SK-N-SH treated with all-trans-retinoic acid at 6 μM for 48 hours (cell line): ENCODE results near the gene ZNF12.

ENCODE experiments used
- ATAC-seq: fragments of 200-7000 bp; cut with Tn5 transposase; 3 replicates; pipeline ENCODE4 v1.9.1; 2020; ENCODE audit warnings: mild to moderate bottlenecking, moderate library complexity
- ARNTL ChIP-seq: fragments of 450-650 bp; formaldehyde crosslinking; IDR thresholded peaks from 2 replicates; pipeline ENCODE4 v1.5.0; 2020; ENCODE audit warnings: low read depth, mild to moderate bottlenecking, moderate library complexity, borderline replicate concordance
- BACH2 ChIP-seq: fragments of 250-450 bp; sonication (Bioruptor Pico); IDR thresholded peaks from 2 replicates; pipeline ENCODE4 v1.9.0; 2021; ENCODE audit warnings: mild to moderate bottlenecking, borderline replicate concordance
- CREB5 ChIP-seq: fragments of 250-450 bp; sonication (Bioruptor Pico); IDR thresholded peaks from 2 replicates; pipeline ENCODE4 v1.5.1; 2020; ENCODE audit warnings: low read depth, mild to moderate bottlenecking, moderate library complexity
- CSDC2 ChIP-seq: fragments of 250-450 bp; sonication (Bioruptor Pico); IDR thresholded peaks from 2 replicates; pipeline ENCODE4 v1.5.0; 2020; ENCODE audit warnings: mild to moderate bottlenecking, moderate library complexity
- CSRNP3 ChIP-seq: fragments of 250-450 bp; sonication (Bioruptor Pico); IDR thresholded peaks from 2 replicates; pipeline ENCODE4 v1.5.1; 2021; ENCODE audit warnings: mild to moderate bottlenecking, moderate library complexity
- ESRRG ChIP-seq: fragments of 250-450 bp; sonication (Bioruptor Pico); IDR thresholded peaks from 2 replicates; pipeline ENCODE4 v1.6.1; 2021; ENCODE audit warnings: mild to moderate bottlenecking
- GLIS3 ChIP-seq: fragments of 250-450 bp; sonication (Bioruptor Pico); IDR thresholded peaks from 2 replicates; pipeline ENCODE4 v1.5.0; 2020; ENCODE audit warnings: mild to moderate bottlenecking, moderate library complexity
- ISL1 ChIP-seq: fragments of 250-450 bp; sonication (Bioruptor Pico); IDR thresholded peaks from 2 replicates; pipeline ENCODE4 v2.1.2; 2022; ENCODE audit warnings: mild to moderate bottlenecking, moderate library complexity
- OSR1 ChIP-seq: fragments of 250-450 bp; sonication (Bioruptor Pico); IDR thresholded peaks from 2 replicates; pipeline ENCODE4 v1.8.0; 2022; ENCODE audit warnings: moderate library complexity, mild to moderate bottlenecking, inconsistent platforms
- PPARA ChIP-seq: fragments of 250-450 bp; sonication (Bioruptor Pico); IDR thresholded peaks from 2 replicates; pipeline ENCODE4 v1.5.0; 2020; ENCODE audit warnings: mild to moderate bottlenecking, borderline replicate concordance
- RARB ChIP-seq: fragments of 250-450 bp; sonication (Bioruptor Pico); IDR thresholded peaks from 2 replicates; pipeline ENCODE4 v1.8.0; 2021; ENCODE audit warnings: mild to moderate bottlenecking, moderate library complexity
- SNAI2 ChIP-seq: fragments of 250-450 bp; sonication (Bioruptor Pico); IDR thresholded peaks from 2 replicates; pipeline ENCODE4 v1.5.0; 2020; ENCODE audit warnings: mild to moderate bottlenecking, moderate library complexity
- TOX ChIP-seq: fragments of 250-450 bp; sonication (Bioruptor Pico); IDR thresholded peaks from 2 replicates; pipeline ENCODE4 v1.8.0; 2021; ENCODE audit warnings: mild to moderate bottlenecking, moderate library complexity, borderline replicate concordance
- ZC3H10 ChIP-seq: fragments of 250-450 bp; sonication (Bioruptor Pico); IDR thresholded peaks from 2 replicates; pipeline ENCODE4 v1.5.1; 2021; ENCODE audit warnings: mild to moderate bottlenecking, moderate library complexity
- ZFP3 ChIP-seq: fragments of 250-450 bp; sonication (Bioruptor Pico); IDR thresholded peaks from 2 replicates; pipeline ENCODE4 v1.5.0; 2020; ENCODE audit warnings: mild to moderate bottlenecking, moderate library complexity
- ZFP30 ChIP-seq: fragments of 450-650 bp; formaldehyde crosslinking; IDR thresholded peaks from 2 replicates; pipeline ENCODE4 v1.5.0; 2022; ENCODE audit warnings: mild to moderate bottlenecking, moderate library complexity
- ZNF565 ChIP-seq: fragments of 450-650 bp; formaldehyde crosslinking; conservative IDR thresholded peaks from 2 replicates; pipeline ENCODE4 v1.5.0; 2020; ENCODE audit warnings: low read depth, mild to moderate bottlenecking, moderate library complexity
- ZNF70 ChIP-seq: fragments of 450-650 bp; formaldehyde crosslinking; IDR thresholded peaks from 2 replicates; pipeline ENCODE4 v1.5.0; 2020; ENCODE audit warnings: mild to moderate bottlenecking, moderate library complexity
- ZNF8 ChIP-seq: fragments of 450-650 bp; formaldehyde crosslinking; IDR thresholded peaks from 2 replicates; pipeline ENCODE4 v1.5.0; 2020; ENCODE audit warnings: mild to moderate bottlenecking, moderate library complexity
- TF ChIP-seq, protein P1 (sequence below): fragments of 250-450 bp; sonication (Bioruptor Pico); IDR thresholded peaks from 2 replicates; pipeline ENCODE4 v1.8.0; 2021; ENCODE audit warnings: low read depth, mild to moderate bottlenecking, moderate library complexity, borderline replicate concordance
- TF ChIP-seq, protein P2 (sequence below): fragments of 250-450 bp; sonication (Bioruptor Pico); IDR thresholded peaks from 2 replicates; pipeline ENCODE4 v1.5.0; 2020; ENCODE audit warnings: mild to moderate bottlenecking, moderate library complexity

ZNF12 gene

DNA sequence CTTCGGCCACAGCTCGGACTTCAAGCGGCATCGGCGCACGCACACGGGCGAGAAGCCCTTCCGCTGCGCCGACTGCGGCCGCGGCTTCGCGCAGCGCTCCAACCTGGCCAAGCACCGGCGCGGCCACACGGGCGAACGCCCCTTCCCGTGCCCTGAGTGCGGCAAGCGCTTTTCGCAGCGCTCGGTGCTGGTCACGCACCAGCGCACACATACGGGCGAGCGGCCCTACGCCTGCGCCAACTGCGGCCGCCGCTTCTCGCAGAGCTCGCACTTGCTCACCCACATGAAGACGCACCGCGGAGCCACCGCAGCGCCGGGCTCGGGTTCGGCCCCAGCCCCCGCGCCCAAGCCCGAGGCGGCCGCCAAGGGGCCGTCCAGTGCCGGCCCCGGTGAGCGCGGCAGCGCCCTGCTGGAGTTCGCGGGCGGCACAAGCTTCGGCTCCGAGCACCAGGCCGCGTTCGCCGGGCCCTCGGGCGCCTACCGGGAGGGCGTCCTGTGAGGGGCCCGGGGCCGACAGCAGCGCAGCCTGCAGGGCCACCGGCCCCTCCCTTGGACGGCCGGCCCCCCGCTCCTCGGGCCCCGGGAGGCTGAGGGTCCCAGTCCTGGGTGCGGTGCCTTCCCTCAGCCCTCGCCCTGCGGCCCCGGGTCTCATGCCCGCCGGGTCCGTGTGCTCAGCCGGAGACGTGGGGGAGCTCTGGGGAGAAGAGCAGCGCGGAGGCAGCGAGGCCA lies 52.5 kb downstream of the ZNF12 start:
- ATAC-seq: no peak
- TF ChIP-seq RARB (CRISPR knock-in tag): no peak
- TF ChIP-seq, protein P1, sequence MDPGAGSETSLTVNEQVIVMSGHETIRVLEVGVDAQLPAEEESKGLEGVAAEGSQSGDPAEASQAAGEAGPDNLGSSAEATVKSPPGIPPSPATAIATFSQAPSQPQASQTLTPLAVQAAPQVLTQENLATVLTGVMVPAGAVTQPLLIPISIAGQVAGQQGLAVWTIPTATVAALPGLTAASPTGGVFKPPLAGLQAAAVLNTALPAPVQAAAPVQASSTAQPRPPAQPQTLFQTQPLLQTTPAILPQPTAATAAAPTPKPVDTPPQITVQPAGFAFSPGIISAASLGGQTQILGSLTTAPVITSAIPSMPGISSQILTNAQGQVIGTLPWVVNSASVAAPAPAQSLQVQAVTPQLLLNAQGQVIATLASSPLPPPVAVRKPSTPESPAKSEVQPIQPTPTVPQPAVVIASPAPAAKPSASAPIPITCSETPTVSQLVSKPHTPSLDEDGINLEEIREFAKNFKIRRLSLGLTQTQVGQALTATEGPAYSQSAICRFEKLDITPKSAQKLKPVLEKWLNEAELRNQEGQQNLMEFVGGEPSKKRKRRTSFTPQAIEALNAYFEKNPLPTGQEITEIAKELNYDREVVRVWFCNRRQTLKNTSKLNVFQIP (CRISPR knock-in tag): no peak
- TF ChIP-seq CSDC2: no peak
- no peak for TF ChIP-seq ESRRG
- no peak for TF ChIP-seq ZNF8 (CRISPR knock-in tag)
- TF ChIP-seq GLIS3: no peak
- no peak for TF ChIP-seq ARNTL (CRISPR knock-in tag)
- TF ChIP-seq OSR1 (CRISPR knock-in tag): no peak
- no peak for TF ChIP-seq PPARA
- TF ChIP-seq SNAI2: no peak
- TF ChIP-seq ZC3H10 (CRISPR knock-in tag): no peak
- TF ChIP-seq ISL1 (CRISPR knock-in tag): no peak
- no peak for TF ChIP-seq CREB5 (CRISPR knock-in tag)
- TF ChIP-seq ZNF70 (CRISPR knock-in tag): no peak
- TF ChIP-seq ZFP30 (CRISPR knock-in tag): no peak
- no peak for TF ChIP-seq ZFP3 (CRISPR knock-in tag)
- TF ChIP-seq TOX (CRISPR knock-in tag): no peak
- no peak for TF ChIP-seq BACH2

DNA sequence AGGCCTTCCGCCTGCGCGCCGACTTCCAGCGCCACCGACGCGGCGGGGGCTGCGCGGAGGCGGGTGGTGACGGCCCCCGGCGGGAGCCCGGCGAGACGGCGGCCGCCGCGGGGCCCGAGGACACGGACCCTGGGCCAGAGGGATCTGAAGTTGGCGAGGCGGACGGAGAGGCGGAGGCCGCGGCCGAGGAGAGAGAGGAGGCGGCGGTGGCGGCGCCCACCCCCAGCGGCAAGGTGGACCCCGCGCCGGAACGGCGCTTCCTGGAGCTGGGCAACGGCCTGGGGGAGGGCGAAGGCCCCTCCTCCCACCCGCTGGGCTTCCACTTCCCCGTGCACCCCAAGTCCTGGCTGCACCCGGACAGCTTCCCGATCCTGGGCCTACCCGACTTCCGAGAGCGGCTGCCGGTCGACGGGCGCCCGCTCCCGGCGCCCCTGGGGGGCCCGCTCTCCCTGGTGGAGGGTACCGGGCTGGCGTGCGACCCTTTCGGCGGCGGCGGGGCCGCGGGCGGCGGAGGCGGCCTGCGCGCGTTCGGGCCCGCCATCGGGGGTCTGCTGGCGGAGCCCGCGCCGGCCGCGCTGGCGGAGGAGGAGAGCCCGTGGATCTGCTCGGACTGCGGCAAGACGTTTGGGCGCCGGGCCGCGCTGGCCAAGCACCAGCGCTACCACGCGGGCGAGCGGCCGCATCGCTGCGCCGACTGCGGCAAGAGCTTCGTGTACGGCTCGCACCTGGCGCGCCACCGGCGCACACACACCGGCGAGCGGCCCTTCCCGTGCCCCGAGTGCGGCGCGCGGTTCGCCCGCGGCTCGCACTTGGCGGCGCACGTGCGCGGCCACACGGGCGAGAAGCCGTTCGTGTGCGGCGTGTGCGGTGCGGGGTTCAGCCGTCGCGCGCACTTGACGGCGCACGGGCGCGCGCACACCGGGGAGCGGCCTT lies 53.4 kb downstream of the ZNF12 start:
- ATAC-seq: no peak

DNA sequence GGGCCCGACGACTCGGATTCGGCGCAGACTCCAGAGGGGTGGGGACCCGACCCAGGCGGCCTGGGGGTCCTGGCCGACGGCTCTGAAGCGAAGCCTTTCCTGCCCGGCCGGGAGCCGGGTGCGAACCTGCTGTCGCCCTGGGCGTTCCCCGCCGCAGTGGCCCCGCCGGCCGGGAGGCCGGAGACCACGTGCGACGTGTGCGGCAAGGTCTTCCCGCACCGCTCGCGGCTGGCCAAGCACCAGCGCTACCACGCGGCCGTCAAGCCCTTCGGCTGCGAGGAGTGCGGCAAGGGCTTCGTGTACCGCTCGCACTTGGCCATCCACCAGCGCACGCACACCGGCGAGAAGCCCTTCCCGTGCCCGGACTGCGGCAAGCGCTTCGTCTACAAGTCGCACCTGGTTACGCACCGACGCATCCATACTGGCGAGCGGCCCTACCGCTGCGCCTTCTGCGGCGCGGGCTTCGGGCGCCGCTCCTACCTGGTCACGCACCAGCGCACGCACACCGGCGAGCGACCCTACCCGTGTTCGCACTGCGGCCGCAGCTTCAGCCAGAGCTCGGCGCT lies 54.2 kb downstream of the ZNF12 start:
- TF ChIP-seq RARB (CRISPR knock-in tag): no peak
- TF ChIP-seq TOX (CRISPR knock-in tag): no peak
- TF ChIP-seq ZNF8 (CRISPR knock-in tag): no peak
- TF ChIP-seq CSRNP3 (CRISPR knock-in tag): no peak
- no peak for TF ChIP-seq ARNTL (CRISPR knock-in tag)
- no peak for TF ChIP-seq CREB5 (CRISPR knock-in tag)
- no peak for TF ChIP-seq PPARA
- no peak for TF ChIP-seq CSDC2
- TF ChIP-seq, protein P2, sequence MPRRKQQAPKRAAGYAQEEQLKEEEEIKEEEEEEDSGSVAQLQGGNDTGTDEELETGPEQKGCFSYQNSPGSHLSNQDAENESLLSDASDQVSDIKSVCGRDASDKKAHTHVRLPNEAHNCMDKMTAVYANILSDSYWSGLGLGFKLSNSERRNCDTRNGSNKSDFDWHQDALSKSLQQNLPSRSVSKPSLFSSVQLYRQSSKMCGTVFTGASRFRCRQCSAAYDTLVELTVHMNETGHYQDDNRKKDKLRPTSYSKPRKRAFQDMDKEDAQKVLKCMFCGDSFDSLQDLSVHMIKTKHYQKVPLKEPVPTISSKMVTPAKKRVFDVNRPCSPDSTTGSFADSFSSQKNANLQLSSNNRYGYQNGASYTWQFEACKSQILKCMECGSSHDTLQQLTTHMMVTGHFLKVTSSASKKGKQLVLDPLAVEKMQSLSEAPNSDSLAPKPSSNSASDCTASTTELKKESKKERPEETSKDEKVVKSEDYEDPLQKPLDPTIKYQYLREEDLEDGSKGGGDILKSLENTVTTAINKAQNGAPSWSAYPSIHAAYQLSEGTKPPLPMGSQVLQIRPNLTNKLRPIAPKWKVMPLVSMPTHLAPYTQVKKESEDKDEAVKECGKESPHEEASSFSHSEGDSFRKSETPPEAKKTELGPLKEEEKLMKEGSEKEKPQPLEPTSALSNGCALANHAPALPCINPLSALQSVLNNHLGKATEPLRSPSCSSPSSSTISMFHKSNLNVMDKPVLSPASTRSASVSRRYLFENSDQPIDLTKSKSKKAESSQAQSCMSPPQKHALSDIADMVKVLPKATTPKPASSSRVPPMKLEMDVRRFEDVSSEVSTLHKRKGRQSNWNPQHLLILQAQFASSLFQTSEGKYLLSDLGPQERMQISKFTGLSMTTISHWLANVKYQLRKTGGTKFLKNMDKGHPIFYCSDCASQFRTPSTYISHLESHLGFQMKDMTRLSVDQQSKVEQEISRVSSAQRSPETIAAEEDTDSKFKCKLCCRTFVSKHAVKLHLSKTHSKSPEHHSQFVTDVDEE (CRISPR knock-in tag): no peak
- no peak for ATAC-seq

More for the DNA sequence above, 53.4 kb downstream of the ZNF12 start:
- TF ChIP-seq ZNF565 (no peak), ZC3H10 (CRISPR knock-in tag) (no peak)
- TF ChIP-seq, all 23 proteins: peak for 0
